HEK293T (cell line): ENCODE data around the gene TIMM9.

Experiments used
- CTBP1 ChIP-seq: fragments of 450-650 bp; IDR thresholded peaks from 2 replicates; pipeline ENCODE4 v1.6.1; 2016; ENCODE audit warnings: borderline replicate concordance
- FOXK2 ChIP-seq: fragments of 450-650 bp; IDR thresholded peaks from 2 replicates; pipeline ENCODE4 v1.6.1; 2016; ENCODE audit warnings: mild to moderate bottlenecking
- FOXM1 ChIP-seq: fragments of 450-650 bp; IDR thresholded peaks from 2 replicates; pipeline ENCODE4 v1.6.1; 2017; ENCODE audit warnings: mild to moderate bottlenecking, borderline replicate concordance
- NFRKB ChIP-seq: fragments of 450-650 bp; IDR thresholded peaks from 2 replicates; pipeline ENCODE4 v1.6.1; 2016; ENCODE audit warnings: mild to moderate bottlenecking, moderate library complexity
- SUZ12 ChIP-seq: fragments of 450-650 bp; IDR thresholded peaks from 2 replicates; pipeline ENCODE4 v1.6.1; 2016; ENCODE audit warnings: mild to moderate bottlenecking

- TF ChIP-seq CTBP1 = no peak
- TF ChIP-seq SUZ12 = no peak
- no peak for TF ChIP-seq FOXM1
- no peak for TF ChIP-seq NFRKB
- TF ChIP-seq FOXK2 = no peak
Measured at GRCh38 chr14:58444627-58445026, 17.3 kb upstream of the TIMM9 start.
